HG03039 (cell line): Measurements from ENCODE around the gene MRPS30.
"Not testable (repeated sequence)": the region's sequence is repeated elsewhere in the genome, so short reads cannot be mapped to it uniquely, and the experiment has no call there.

ENCODE experiments used
- ATAC-seq: cut with Tn5 transposase; IDR thresholded peaks from one replicate; pipeline ENCODE4 v1.9.1; 2021; ENCODE audit warnings: mild to moderate bottlenecking, moderate library complexity; ENCODE audit not compliant: unreplicated experiment

MRPS30 gene

GRCh38 chr5:44808435-44809214, at the start of gene MRPS30:
MRPS30 (plus strand) TSS chr5:44808947; CDS start chr5:44808963, 16 bp downstream.
- ATAC-seq, result peak; percentile 98

DNA sequence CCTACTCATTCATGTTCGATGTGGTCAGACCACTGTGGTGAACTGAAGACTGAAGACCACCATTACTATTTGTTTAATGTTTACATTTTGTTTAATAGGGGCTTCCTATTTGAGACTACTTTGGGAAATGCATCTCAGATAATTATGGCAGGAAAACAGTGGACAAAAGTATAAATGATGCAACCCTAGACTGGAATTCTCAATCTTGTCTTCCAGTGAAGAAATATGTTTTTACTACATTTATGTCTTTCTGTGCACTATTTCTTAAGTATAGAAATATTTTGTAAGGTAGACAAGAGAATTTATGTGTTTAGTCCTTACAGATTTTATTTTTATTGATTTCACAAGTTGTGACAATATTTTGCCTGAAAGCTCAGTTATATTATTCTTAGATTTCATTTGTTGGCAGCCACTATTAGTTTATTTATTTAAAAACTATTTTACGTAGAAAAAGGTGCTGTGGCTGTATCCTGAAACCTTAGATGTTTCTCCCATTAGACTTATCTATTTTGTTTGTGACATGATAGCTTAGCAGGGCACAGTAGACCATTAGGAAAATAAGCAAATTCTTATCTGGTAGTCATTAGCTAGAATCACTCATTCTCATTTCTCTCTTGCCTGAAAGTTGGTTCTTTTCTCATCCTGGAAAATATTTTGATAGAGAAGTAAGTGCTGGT, 39.4 kb upstream of the MRPS30 start:
- no peak for ATAC-seq

DNA sequence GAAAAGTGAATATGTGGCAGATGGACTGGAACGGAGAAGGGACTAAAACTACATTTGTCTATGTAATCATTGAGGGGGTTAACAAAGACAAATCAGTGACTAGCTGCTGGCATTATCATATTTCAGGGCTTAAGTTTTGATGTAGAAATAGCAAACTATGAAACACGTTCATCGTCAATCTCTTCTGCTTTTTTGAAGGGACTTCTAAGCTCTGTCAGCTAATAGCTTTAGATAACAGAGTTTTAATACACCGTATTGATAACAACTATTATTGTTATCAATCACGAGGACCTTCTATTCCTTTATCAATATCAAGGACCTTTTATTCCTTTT, 38.9 kb upstream of the MRPS30 start:
- ATAC-seq, result no peak

DNA sequence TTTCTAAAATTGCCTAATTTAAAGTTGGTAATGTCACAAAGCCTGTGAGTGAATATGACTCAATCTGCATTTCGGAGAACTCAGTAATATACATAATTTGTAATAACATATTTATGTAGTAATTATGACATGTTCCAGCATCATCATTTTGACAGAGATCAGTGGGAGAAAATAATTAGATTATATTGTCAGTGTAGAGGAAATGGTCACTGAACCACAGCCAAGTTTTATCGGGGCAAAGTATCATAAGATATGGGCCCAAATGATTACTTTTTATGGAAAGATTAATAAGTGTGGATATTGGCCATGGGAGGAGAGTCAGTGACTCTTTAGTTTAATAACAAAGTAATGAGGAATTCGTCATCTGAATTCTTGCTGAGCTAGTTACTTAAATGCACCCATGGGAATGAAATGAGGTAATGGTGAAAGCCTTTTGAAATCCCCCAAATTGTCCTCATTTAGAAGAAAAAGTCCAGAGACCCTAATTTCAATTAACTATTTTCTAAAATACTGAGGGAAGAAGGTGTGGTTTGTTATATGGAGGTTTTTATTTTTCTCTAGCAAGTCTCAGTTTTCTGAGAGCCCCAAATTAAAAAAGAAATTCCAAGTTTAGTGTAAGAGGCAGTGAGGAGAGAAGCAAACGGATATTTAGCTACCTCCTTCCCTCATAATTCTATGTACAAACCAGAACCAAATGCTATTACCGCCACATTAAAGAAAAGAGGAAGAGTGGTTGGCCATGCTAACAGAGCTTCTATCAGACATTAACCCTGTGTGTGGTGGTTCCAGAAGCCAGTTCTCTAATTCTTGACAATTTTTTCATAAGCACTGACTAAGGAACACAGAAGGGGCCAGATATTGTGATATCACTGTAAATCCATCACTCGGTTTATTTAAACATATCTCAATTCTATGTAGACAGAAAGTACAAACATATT, 37.7 kb upstream of the MRPS30 start:
- ATAC-seq, result no peak

GRCh38 chr5:44772397-44772796, 36.4 kb upstream of the MRPS30 start:
- ATAC-seq, result not testable (repeated sequence)

GRCh38 chr5:44774279-44774880, 34.4 kb upstream of the MRPS30 start:
- ATAC-seq, result no peak

GRCh38 chr5:44779167-44779566, 29.6 kb upstream of the MRPS30 start:
- no peak for ATAC-seq

DNA sequence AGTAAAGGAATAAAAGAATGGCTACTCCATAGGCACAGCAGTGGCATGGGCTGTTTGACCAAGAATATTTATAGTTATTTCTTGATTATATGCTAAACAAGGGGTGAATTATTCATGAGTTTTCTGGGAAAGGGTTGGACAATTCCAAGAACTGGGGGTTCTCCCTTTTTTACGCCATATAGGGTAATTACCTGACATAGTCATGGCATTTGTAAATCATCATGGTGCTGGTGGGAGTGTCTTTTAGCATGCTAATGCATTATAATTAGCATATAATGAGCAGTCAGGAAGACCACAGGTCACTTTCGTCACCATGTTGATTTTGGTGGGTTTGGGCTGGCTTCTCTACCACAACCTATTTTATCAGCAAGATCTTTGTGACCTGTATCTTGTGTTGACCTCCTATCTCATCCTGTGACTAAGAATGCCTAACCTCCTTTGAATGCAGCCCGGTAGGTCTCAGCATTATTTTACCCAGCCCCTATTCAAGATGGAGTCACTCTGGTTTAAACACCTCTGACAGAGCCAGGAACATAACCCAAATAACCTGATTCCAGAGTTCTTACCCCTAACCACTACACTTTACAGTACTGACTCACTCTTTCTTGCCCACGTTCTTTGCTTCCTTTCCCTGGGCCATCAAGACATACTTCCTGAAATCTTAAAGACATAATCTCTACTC, 25.0 kb upstream of the MRPS30 start:
- ATAC-seq, result no peak

- no peak for ATAC-seq
Observed at GRCh38 chr5:44787731-44788130, 21.0 kb upstream of the MRPS30 start.

DNA sequence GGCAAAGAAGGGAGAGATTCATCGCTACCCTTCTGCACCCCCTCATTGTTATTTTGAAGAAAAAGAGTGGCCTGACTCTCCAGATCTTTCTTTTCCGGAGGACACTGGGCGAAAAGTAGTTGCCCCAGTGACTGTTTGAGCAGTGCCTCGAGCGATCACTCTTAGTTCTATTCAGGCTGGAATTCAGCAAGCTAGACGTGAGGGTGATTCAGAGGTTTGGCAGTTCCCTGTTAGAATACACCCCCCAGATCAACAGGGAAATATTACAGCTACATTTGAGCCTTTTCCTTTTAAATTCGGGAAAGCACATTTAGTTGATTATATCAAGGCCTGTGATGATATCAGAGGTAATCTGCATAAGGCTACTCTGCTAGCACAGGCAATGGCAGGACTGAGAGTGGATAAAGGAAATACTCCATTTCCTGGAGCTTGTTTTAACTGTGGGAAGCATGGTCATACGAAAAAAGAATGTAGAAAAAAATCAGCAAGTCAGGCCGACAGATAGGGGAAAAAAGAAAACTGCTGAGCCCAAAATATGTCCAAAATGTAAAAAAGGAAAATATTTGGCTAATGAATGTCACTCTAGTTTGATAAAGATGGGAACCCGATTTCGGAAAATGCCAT, 19.3 kb upstream of the MRPS30 start:
- not testable (repeated sequence) for ATAC-seq

GRCh38 chr5:44792031-44792673, 16.6 kb upstream of the MRPS30 start:
- ATAC-seq, result not testable (repeated sequence)

DNA sequence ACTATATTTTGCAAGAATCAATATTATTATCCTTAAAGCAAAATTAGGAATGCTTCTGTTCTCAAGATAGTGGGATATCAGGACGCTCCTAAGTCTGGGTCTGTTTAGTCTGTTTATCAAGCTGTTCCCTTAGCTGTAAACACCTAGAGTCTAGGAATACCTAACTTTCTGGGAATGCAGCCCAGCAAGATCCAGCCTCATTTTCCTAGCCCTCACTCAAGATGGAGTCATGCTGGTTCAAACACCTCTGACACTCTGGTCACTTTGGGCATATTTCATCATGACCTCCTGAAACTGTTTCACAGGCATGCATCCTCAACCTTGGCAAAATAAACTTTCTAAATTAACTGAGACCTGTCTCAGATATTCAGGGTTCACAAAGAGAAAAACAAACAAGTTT, 14.4 kb upstream of the MRPS30 start:
- ATAC-seq, result no peak

- ATAC-seq, result no peak
Observed at GRCh38 chr5:44795496-44795895, 13.3 kb upstream of the MRPS30 start.

- no peak for ATAC-seq
Observed at GRCh38 chr5:44797841-44798240, 10.9 kb upstream of the MRPS30 start.

DNA sequence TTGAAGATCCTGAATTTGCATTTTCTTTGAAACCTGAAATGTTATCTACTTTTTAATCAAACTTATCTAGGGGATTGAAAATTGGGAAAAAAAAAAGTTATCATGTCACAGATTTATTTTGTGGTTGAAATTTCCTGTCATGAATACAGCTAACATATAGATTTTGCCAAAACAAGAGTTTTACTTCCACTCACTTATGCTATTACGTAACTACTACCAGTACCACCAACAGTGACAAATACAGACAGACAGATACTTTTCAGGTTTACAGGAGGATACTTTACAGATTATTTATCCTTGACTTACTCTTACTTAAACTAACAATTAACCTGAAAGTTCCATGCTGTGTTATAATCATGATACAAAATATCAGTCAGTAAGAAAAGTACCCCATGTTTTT, 6.8 kb upstream of the MRPS30 start:
- ATAC-seq, result no peak

DNA sequence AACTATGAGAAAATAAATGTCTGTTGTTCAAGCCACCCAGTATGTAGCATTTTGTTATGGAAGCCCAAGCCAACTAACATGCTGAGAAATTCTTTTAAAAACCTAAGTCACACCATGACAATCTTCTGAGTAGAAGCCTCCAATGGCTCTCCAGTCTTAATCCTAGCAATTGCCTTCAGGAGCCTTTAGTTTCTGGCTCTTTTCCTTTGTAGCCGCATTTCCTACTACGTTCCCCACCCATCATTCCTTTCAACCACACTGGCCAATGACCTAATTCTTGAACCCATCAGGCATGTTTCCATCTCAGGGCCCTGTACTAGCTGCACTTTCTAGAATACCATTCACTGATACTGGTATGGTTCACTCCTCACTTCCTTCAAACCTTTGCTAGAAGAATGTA, 2.1 kb upstream of the MRPS30 start:
- ATAC-seq, result no peak

DNA sequence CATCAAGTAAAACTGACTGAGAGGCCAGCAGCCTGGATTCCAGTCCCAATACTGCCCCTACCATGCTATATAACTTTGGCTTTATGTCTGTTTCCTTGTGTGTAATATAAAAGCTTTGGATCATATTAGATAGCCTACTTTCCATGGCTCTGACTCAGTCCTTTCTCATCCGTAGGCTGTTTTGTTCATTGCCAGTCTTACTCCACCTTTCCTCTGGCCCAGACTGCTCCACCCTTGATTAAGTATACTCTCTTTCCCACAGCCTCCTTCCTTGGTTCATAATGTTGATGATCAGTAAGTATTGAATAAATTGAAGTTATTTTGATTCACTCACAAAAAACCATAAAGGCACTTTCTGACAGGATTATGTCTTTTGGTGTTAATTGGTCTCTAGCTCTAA, 1.5 kb upstream of the MRPS30 start:
- no peak for ATAC-seq

- ATAC-seq, result peak; percentile 29
Observed at GRCh38 chr5:44809215-44809955, 638 bp downstream of the MRPS30 start.

DNA sequence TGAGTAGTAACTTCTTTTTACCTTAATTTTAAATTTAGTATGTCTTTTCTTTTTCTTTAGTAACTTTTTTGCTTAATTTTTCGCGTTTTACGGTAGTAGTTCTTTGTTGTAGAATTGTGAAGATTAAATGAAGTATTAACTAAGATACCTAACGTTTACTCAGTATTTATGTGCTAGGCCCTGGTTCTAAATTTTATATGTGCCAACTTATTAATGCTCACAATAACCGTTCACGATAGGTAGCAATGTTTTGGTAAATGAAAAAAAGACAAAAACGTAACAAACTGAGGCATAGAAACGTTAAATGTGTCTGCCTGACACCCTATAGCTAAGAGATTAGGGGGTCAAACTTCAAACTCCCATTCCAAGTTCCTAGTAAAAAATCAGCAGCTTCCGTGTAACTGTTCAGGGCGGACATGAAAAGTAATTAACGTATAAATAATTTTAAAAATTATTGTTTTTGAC, 1.2 kb downstream of the MRPS30 start:
- no peak for ATAC-seq
